Caco-2 (cell line): ENCODE data around the gene SH3TC1. TPM values are rescaled to one million over a fixed set of nuclear protein-coding genes. Genes with fewer than 3 reads are reported as not detected.

ENCODE experiments used
- BruUV-seq: library from RNA; stranded (reverse); fragments of 400-500 nt; replicated peaks from 2 replicates; lab custom pipeline; 2021; lab: Mats Ljungman, UMichigan
- CTCF ChIA-PET: fragments of 300-600 bp; sonication (Branson Sonifier 250); formaldehyde crosslinking; loops from one replicate; lab custom pipeline; 2022; ENCODE audit warnings: antibody characterized with exemption; lab: Charles Lee
- POLR2A ChIA-PET: fragments of 300-600 bp; sonication (Branson Sonifier 250); formaldehyde crosslinking; loops from one replicate; lab custom pipeline; 2022; ENCODE audit warnings: antibody characterized with exemption; lab: Charles Lee
- DNase-seq, 2 experiments: peaks; one replicate each; pipeline versions ENCODE4 v3.0.0 to v3.0.0-alpha.2; 2020 to 2022
- H3K27me3 ChIP-seq: replicated peaks from 2 replicates; pipeline ENCODE4 v1.6.0; 2011; ENCODE audit warnings: low read length; ENCODE audit not compliant: control insufficient read depth, insufficient read depth
- H3K36me3 ChIP-seq: 2 replicates; pipeline ENCODE4 v1.5.1; 2011; ENCODE audit warnings: low read length; ENCODE audit not compliant: control insufficient read depth, insufficient read depth
- H3K4me1 ChIP-seq: fragments of 250-450 bp; sonication (Bioruptor Pico); 2 replicates; pipeline ENCODE4 v1.5.1; 2020; ENCODE audit warnings: mild to moderate bottlenecking
- H3K4me3 ChIP-seq: 2 replicates; pipeline ENCODE4 v1.5.1; 2011; ENCODE audit warnings: low read depth, mild to moderate bottlenecking, control low read depth, low read length
- H3K9me3 ChIP-seq: fragments of 250-450 bp; sonication (Bioruptor Pico); 2 replicates; pipeline ENCODE4 v1.5.1; 2020; ENCODE audit warnings: mild to moderate bottlenecking, moderate library complexity
- H3K27ac Mint-ChIP-seq: one replicate; pipeline ENCODE4 v1.8.0; 2022; ENCODE audit warnings: mixed read lengths; ENCODE audit not compliant: unreplicated experiment
- H3K27me3 Mint-ChIP-seq: one replicate; pipeline ENCODE4 v1.8.0; 2022; ENCODE audit warnings: mixed read lengths; ENCODE audit not compliant: insufficient read depth, unreplicated experiment
- H3K36me3 Mint-ChIP-seq: one replicate; pipeline ENCODE4 v1.8.0; 2022; ENCODE audit warnings: mild to moderate bottlenecking, mixed read lengths; ENCODE audit not compliant: insufficient read depth, unreplicated experiment
- H3K4me1 Mint-ChIP-seq: one replicate; pipeline ENCODE4 v1.8.0; 2022; ENCODE audit warnings: low read depth, mixed read lengths; ENCODE audit not compliant: unreplicated experiment
- H3K4me3 Mint-ChIP-seq: one replicate; pipeline ENCODE4 v1.8.0; 2022; ENCODE audit warnings: mild to moderate bottlenecking, moderate library complexity, mixed read lengths; ENCODE audit not compliant: unreplicated experiment
- H3K9me3 Mint-ChIP-seq: one replicate; pipeline ENCODE4 v1.8.0; 2022; ENCODE audit warnings: mixed read lengths; ENCODE audit not compliant: unreplicated experiment
- intact Hi-C: fragments of 100-400 bp; cut with micrococcal nuclease; formaldehyde crosslinking; loops from one replicate; pipeline ENCODE4 v1.10.0; 2022; ENCODE audit not compliant: unreplicated experiment
- total RNA-seq: library from RNA; stranded (reverse); gene quantifications from 2 replicates; pipeline ENCODE4 v1.2.3, GENCODE V29; 2022
- TF ChIP-seq, protein P1 (sequence below), 2 experiments: fragments of 200-600 bp in 1 of 2; IDR thresholded peaks; 1 replicate in 1 of 2; 2 replicates in 1 of 2; pipeline versions ENCODE4 v1.5.1 to v1.8.0; 2011 to 2022; ENCODE audit warnings: antibody characterized with exemption in 1 of 2, control low read depth in 1 of 2, inconsistent platforms in 1 of 2, low read depth in 1 of 2, low read length in 1 of 2, mild to moderate bottlenecking in 1 of 2, moderate library complexity in 1 of 2; ENCODE audit not compliant: insufficient read depth in 1 of 2, severe bottlenecking in 1 of 2, unreplicated experiment in 1 of 2

Gene SH3TC1
- total RNA-seq, 1 experiment from 2014 or later, result 18.6 TPM

DNA sequence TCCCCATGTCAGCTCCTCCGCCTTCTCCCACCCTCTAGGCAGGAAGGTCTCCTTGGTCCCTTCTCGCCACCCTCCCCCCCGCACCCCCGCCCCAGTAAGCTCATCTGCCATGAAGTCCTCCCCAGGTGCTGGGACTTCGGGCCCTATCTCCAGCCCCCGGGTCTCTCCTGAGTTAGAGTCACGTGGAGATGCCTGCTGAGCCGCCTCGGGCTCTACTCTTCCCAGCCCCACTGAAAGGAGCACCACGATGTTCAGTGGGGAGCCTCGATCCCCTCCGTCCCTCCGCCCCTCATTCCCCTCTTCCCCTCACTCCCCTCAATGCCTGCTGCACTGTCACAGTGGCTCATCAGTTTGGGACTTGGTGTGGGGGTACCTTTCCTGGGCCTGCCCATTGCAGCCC lies 74.4 kb downstream of the SH3TC1 start:
- Mint-ChIP-seq H3K27ac (no peak overlapping the region), H3K4me3 (no peak overlapping the region), H3K27me3 (peaks cover 3% of the 10 kb centered on the region), H3K9me3 (no peaks in the 10 kb centered on the region), H3K36me3 (no peaks in the 10 kb centered on the region), H3K4me1 (no peaks in the 10 kb centered on the region)
- ChIA-PET CTCF (no interaction called here), POLR2A (no interaction called here)
- Histone ChIP-seq H3K36me3 (no peaks in the 10 kb centered on the region), H3K4me3 (no peak overlapping the region), H3K27me3 (no peaks in the 10 kb centered on the region; the same call in 1 of the 2 replicates), H3K9me3 (no peaks in the 10 kb centered on the region), H3K4me1 (peaks cover 5% of the 10 kb centered on the region)
- DNase-seq, result no peak
- intact Hi-C loops, result no loop called here
- TF ChIP-seq, protein P1, sequence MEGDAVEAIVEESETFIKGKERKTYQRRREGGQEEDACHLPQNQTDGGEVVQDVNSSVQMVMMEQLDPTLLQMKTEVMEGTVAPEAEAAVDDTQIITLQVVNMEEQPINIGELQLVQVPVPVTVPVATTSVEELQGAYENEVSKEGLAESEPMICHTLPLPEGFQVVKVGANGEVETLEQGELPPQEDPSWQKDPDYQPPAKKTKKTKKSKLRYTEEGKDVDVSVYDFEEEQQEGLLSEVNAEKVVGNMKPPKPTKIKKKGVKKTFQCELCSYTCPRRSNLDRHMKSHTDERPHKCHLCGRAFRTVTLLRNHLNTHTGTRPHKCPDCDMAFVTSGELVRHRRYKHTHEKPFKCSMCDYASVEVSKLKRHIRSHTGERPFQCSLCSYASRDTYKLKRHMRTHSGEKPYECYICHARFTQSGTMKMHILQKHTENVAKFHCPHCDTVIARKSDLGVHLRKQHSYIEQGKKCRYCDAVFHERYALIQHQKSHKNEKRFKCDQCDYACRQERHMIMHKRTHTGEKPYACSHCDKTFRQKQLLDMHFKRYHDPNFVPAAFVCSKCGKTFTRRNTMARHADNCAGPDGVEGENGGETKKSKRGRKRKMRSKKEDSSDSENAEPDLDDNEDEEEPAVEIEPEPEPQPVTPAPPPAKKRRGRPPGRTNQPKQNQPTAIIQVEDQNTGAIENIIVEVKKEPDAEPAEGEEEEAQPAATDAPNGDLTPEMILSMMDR (IDR thresholded peaks at IDR 0.05; ENCODE audit: insufficient read depth in 1 of 2, low read depth in 1 of 2, low read length in 1 of 2, severe bottlenecking in 1 of 2, unreplicated experiment in 1 of 2), result no peak
- BruUV-seq, result no TSS peak

DNA sequence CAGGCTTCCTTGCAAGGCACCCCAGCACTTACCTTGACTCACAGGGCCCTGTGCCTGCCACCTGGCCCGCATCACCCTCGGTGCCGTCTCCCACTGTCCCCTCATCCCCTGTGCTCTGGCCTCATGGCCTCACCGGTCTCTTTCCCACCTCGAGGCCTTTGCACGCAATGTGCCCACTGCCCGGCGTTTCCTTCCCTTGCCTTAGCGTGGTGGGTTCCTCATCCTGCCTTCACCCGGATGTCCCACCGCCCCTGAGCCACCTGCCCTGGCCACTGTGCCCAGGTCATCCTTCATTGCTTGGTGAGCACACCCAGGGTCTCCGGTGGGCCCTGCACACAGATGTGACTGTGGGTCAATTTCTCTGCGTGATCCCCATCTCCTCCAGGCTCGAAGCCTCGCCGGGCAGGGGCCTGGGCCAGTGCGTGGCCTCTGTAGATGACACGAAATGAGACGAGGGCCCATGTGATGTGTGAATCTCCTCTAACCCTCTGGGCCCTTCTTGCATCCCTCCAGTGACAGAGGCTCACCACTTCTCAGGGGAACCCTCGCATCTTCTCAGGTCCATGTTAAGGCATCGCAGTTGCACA lies 75.1 kb downstream of the SH3TC1 start:
- Mint-ChIP-seq H3K27ac (no peak overlapping the region), H3K9me3 (no peaks in the 10 kb centered on the region), H3K4me1 (no peaks in the 10 kb centered on the region), H3K27me3 (peaks cover 3% of the 10 kb centered on the region), H3K36me3 (no peaks in the 10 kb centered on the region), H3K4me3 (no peak overlapping the region)
- no peaks in the 10 kb centered on the region; the same call in 1 of the 2 replicates for H3K27me3 ChIP-seq
- POLR2A ChIA-PET, result no interaction called here
- no TSS peak for BruUV-seq
- DNase-seq, result no peak
- CTCF ChIA-PET, result no interaction called here
- intact Hi-C loops, result no loop called here
- TF ChIP-seq, protein P1 (IDR thresholded peaks at IDR 0.05; ENCODE audit: insufficient read depth in 1 of 2, low read depth in 1 of 2, low read length in 1 of 2, severe bottlenecking in 1 of 2, unreplicated experiment in 1 of 2), result no peak
- no peak overlapping the region for H3K4me3 ChIP-seq
- H3K36me3 ChIP-seq, result no peaks in the 10 kb centered on the region
- H3K4me1 ChIP-seq, result peaks cover 3% of the 10 kb centered on the region
- H3K9me3 ChIP-seq, result no peaks in the 10 kb centered on the region

DNA sequence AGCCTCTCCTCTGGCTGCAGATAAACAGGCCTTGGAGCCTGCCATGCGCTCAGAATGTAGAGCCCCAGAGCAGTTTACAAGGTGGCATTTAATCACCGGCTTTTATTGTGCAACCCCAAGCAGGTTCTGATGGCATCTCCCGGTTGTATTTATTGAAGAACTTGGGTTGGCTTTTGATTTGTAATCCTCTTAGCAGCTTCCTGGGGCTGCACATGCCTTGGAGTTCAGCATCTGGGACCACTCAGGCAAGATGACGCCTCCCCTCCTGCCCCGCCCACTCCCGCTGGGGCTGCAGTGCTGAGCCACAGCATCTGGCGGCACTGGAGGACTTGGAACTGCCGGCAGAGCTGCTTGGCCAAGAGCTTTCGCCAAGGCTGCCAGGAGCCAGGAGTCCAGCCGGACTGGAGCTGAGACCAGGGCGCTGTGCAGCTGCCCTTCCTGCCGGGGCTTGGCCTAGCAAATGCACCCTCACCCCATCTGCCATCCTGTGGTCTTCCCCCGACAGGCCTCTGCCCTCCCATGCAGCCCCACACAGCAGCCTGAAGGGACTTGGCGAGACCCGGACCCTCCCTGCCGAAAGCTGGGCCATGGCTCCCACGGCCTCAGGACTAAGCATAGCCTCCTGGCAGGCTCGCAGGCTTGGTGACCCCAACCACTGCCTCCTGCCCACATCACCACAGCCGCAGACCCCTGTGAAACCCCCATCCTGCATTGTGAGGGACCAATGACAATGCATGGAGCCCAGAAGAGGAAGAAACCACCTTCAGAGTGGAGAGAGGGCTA lies 75.9 kb downstream of the SH3TC1 start:
- Mint-ChIP-seq H3K27ac (no peak overlapping the region), H3K36me3 (no peaks in the 10 kb centered on the region), H3K4me3 (no peak overlapping the region), H3K4me1 (no peaks in the 10 kb centered on the region), H3K9me3 (no peaks in the 10 kb centered on the region), H3K27me3 (peaks cover 3% of the 10 kb centered on the region)
- CTCF ChIA-PET, result no interaction called here
- Histone ChIP-seq H3K4me3 (no peak overlapping the region), H3K27me3 (no peaks in the 10 kb centered on the region), H3K36me3 (no peaks in the 10 kb centered on the region), H3K9me3 (no peaks in the 10 kb centered on the region), H3K4me1 (no peaks in the 10 kb centered on the region)
- TF ChIP-seq, protein P1 (IDR thresholded peaks at IDR 0.05; ENCODE audit: insufficient read depth in 1 of 2, low read depth in 1 of 2, low read length in 1 of 2, severe bottlenecking in 1 of 2, unreplicated experiment in 1 of 2), result no peak
- no peak for DNase-seq
- no TSS peak for BruUV-seq
- intact Hi-C loops, result no loop called here
- POLR2A ChIA-PET, result no interaction called here
